Measurements from ENCODE around the gene SYNE3. TPM values are rescaled to one million over a fixed set of nuclear protein-coding genes. Genes with fewer than 3 reads are reported as not detected.

SYNE3 gene
- total and polyA plus RNA-seq, 9 of the 15 experiments (the other 6 are each of a cell fraction or from before 2014, with no cell fraction given) = 0.04 to 3.1 (median 0.55) TPM

DNA sequence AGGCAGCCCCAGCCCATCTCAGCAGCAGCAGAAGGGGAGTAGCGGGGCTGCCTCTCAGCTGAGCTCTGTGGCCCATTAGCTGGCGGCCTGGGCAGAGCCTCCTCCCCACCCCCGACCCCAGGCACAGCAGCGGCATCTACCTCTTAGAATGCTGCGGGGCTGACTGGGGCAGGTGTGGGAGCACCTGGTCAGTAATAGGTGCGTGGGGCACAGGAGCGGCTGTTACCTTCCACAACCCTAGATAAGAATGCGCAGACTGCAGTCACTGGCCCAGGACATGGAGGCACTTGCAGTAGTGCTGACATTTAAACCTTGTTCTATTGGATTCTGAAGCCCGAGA is 35.6 kb downstream of the SYNE3 start:
- Histone ChIP-seq H3K79me2 (ENCODE audit: control insufficient read depth, insufficient read depth, low read length) (no peaks in the 10 kb centered on the region), H3K4me2 (ENCODE audit: insufficient read depth, low read length) (no peak overlapping the region), H3K4me3 (no peak overlapping the region), H2AFZ (ENCODE audit: low read depth, low read length) (no peak overlapping the region), H3K9me1 (ENCODE audit: control insufficient read depth, insufficient read depth, low read length) (no peaks in the 10 kb centered on the region), H3K9ac (ENCODE audit: insufficient read depth in 1 of 2, low read depth in 2 of 2, low read length in 2 of 2) (no peak overlapping the region), H3K4me1 (replicated peaks in 1 of 2; ENCODE audit: control insufficient read depth in 2 of 2, insufficient read depth in 2 of 2, low read length in 2 of 2) (peaks cover 0 to 4% of the 10 kb centered on the region in 2 experiments; a peak in 2 of 5 replicates), H3K27me3 (ENCODE audit: control insufficient read depth in 2 of 2, insufficient read depth in 2 of 2, low read length in 2 of 2) (peaks cover 0 to 19% of the 10 kb centered on the region in 2 experiments; a peak in 3 of 5 replicates), H3K9me3 (replicated peaks; ENCODE audit: control insufficient read depth, insufficient read depth, low read depth, low read length) (no peaks in the 10 kb centered on the region), H3K27ac (ENCODE audit: extremely low read depth, low read depth, low read length) (no peak overlapping the region), H3K36me3 (ENCODE audit: control insufficient read depth, insufficient read depth, low read length) (no peaks in the 10 kb centered on the region), H4K20me1 (replicated peaks; ENCODE audit: control insufficient read depth, insufficient read depth, low read length) (peaks cover 7% of the 10 kb centered on the region; the same call in 1 of the 2 replicates)
- no peak for DNase-seq (ENCODE audit: extremely low read depth in 1 of 4, low spot score in 3 of 4)
- no peak for TF ChIP-seq HDAC1 (IDR thresholded peaks at IDR 0.05)
- in situ Hi-C loops (cut with MboI) = no loop called here
- FAIRE-seq = no peak
- intact Hi-C loops (cut with micrococcal nuclease) = no loop called here
- WGBS (ENCODE audit: insufficient coverage, low coverage, missing lambda C conversion rate) = 28% methylated on average over 8 of the region's 9 CpGs
- no TSS peak for BruUV-seq (replicated peaks)
- POLR2A ChIA-PET = no interaction called here
- CTCF ChIA-PET (ENCODE audit: low intra/inter-chr PET ratio) = no interaction called here
- ATAC-seq = no peak

DNA sequence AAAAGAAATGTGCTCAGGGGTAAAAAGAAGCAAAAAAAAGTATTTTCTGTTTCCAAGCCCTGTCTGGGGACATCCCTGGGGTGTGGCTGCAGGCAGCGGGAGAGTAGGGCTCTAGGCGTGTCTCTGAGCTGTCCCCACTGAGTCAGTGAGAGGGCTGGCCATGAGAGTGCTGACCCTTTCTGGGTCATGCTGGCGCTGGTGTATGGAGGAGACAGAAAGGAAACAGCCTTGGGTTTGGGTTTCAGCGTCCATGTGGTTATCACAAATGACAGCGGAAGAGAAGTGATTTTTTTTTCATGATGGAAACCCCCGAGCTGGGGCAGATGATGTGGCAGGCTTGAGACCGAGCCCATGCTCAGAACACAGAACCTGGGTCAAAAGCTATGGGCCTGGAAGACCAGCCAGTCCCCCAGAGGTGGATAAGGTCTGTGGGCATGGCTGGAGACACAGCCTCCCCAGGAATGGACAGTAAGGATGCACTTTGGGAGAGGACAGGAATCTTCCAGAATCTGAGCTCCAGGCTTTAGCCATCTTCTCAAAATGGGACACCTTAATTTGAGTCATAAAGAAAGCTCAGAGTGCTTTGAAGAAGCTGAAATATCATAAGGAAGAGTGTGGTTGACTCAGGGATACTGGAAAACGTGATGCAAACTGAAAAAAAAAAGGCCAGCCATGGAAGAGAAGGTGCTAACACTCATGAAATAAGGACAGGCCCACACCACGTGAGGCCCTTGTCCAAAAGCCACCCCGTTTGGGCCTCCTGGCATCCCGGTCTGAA is 36.2 kb downstream of the SYNE3 start:
- no peak overlapping the region for H3K4me3 ChIP-seq
- TF ChIP-seq, protein P1, sequence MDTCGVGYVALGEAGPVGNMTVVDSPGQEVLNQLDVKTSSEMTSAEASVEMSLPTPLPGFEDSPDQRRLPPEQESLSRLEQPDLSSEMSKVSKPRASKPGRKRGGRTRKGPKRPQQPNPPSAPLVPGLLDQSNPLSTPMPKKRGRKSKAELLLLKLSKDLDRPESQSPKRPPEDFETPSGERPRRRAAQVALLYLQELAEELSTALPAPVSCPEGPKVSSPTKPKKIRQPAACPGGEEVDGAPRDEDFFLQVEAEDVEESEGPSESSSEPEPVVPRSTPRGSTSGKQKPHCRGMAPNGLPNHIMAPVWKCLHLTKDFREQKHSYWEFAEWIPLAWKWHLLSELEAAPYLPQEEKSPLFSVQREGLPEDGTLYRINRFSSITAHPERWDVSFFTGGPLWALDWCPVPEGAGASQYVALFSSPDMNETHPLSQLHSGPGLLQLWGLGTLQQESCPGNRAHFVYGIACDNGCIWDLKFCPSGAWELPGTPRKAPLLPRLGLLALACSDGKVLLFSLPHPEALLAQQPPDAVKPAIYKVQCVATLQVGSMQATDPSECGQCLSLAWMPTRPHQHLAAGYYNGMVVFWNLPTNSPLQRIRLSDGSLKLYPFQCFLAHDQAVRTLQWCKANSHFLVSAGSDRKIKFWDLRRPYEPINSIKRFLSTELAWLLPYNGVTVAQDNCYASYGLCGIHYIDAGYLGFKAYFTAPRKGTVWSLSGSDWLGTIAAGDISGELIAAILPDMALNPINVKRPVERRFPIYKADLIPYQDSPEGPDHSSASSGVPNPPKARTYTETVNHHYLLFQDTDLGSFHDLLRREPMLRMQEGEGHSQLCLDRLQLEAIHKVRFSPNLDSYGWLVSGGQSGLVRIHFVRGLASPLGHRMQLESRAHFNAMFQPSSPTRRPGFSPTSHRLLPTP (IDR thresholded peaks at IDR 0.05; ENCODE audit: borderline replicate concordance, extremely low read depth, insufficient read length) = no peak
- TF ChIP-seq KHSRP (IDR thresholded peaks at IDR 0.05) (no peak), DACH1 (IDR thresholded peaks at IDR 0.05; ENCODE audit: partially characterized antibody) (no peak)

More for the DNA sequence above, 36.2 kb downstream of the SYNE3 start:
- in situ Hi-C loops (cut with MboI) (no loop called here), intact Hi-C loops (cut with micrococcal nuclease) (no loop called here)
- Histone ChIP-seq H3K9ac (ENCODE audit: insufficient read depth in 1 of 2, low read depth in 2 of 2, low read length in 2 of 2) (no peak overlapping the region), H3K27ac (ENCODE audit: extremely low read depth, low read depth, low read length) (no peak overlapping the region), H3K4me2 (ENCODE audit: insufficient read depth, low read length) (no peak overlapping the region), H3K9me1 (ENCODE audit: control insufficient read depth, insufficient read depth, low read length) (no peaks in the 10 kb centered on the region), H3K36me3 (ENCODE audit: control insufficient read depth, insufficient read depth, low read length) (no peaks in the 10 kb centered on the region), H3K9me3 (replicated peaks; ENCODE audit: control insufficient read depth, insufficient read depth, low read depth, low read length) (no peaks in the 10 kb centered on the region), H3K4me1 (replicated peaks in 1 of 2; ENCODE audit: control insufficient read depth in 2 of 2, insufficient read depth in 2 of 2, low read length in 2 of 2) (peaks cover 0 to 8% of the 10 kb centered on the region in 2 experiments; a peak in 2 of 5 replicates), H2AFZ (ENCODE audit: low read depth, low read length) (no peak overlapping the region), H4K20me1 (replicated peaks; ENCODE audit: control insufficient read depth, insufficient read depth, low read length) (peaks cover 13% of the 10 kb centered on the region; the same call in 1 of the 2 replicates), H3K79me2 (ENCODE audit: control insufficient read depth, insufficient read depth, low read length) (no peaks in the 10 kb centered on the region), H3K27me3 (ENCODE audit: control insufficient read depth in 2 of 2, insufficient read depth in 2 of 2, low read length in 2 of 2) (peaks cover 0 to 14% of the 10 kb centered on the region in 2 experiments; a peak in 2 of 5 replicates)
- 19% methylated on average over 10 of the region's 11 CpGs for WGBS (ENCODE audit: insufficient coverage, low coverage, missing lambda C conversion rate)
- BruUV-seq (replicated peaks) = no TSS peak
- no peak for FAIRE-seq
- CTCF ChIA-PET (ENCODE audit: low intra/inter-chr PET ratio) = no interaction called here
- ATAC-seq = no peak
- no peak for DNase-seq (ENCODE audit: extremely low read depth in 1 of 4, low spot score in 3 of 4)
- POLR2A ChIA-PET = no interaction called here
